ENCODE data around the gene PDE4B. TPM values are rescaled to one million over a fixed set of nuclear protein-coding genes. Genes with fewer than 3 reads are reported as not detected.
"Not testable (repeated sequence)": the region's sequence is repeated elsewhere in the genome, so short reads cannot be mapped to it uniquely, and the experiment has no call there.

The PDE4B gene
- total RNA-seq, 1 donor from 2014 or later: 0.57 TPM

- Mint-ChIP-seq H3K4me3 (ENCODE audit: unreplicated experiment) (no peak overlapping the region), H3K27ac (ENCODE audit: unreplicated experiment) (no peak overlapping the region), H3K27me3 (ENCODE audit: low read depth) (peaks cover 17% of the 10 kb centered on the region), H3K36me3 (ENCODE audit: low read depth) (no peaks in the 10 kb centered on the region), H3K9me3 (ENCODE audit: low read depth) (no peaks in the 10 kb centered on the region), H3K4me1 (ENCODE audit: low read depth) (no peaks in the 10 kb centered on the region)
- no peak for DNase-seq (ENCODE audit: low spot score)
- TF ChIP-seq CTCF (IDR thresholded peaks at IDR 0.05): no peak
Measured at GRCh38 chr1:66124670-66125069, 332.0 kb downstream of the PDE4B start.

GRCh38 chr1:66128641-66129040 is 335.9 kb downstream of the PDE4B start:
- not testable (repeated sequence) for DNase-seq (ENCODE audit: low spot score); H3K4me3 Mint-ChIP-seq (ENCODE audit: unreplicated experiment); H3K27me3 Mint-ChIP-seq (ENCODE audit: low read depth); H3K27ac Mint-ChIP-seq (ENCODE audit: unreplicated experiment); H3K4me1 Mint-ChIP-seq (ENCODE audit: low read depth); H3K36me3 Mint-ChIP-seq (ENCODE audit: low read depth); H3K9me3 Mint-ChIP-seq (ENCODE audit: low read depth)

- no peaks in the 10 kb centered on the region for H3K27me3 Mint-ChIP-seq (ENCODE audit: low read depth)
- H3K4me1 Mint-ChIP-seq (ENCODE audit: low read depth): no peaks in the 10 kb centered on the region
- H3K9me3 Mint-ChIP-seq (ENCODE audit: low read depth): no peaks in the 10 kb centered on the region
- no peak overlapping the region for H3K27ac Mint-ChIP-seq (ENCODE audit: unreplicated experiment)
- H3K36me3 Mint-ChIP-seq (ENCODE audit: low read depth): no peaks in the 10 kb centered on the region
- H3K4me3 Mint-ChIP-seq (ENCODE audit: unreplicated experiment): no peak overlapping the region
- no peak for TF ChIP-seq CTCF (IDR thresholded peaks at IDR 0.05)
- no peak for DNase-seq (ENCODE audit: low spot score)
Measured at GRCh38 chr1:66132324-66132723, 339.6 kb downstream of the PDE4B start.

- H3K36me3 Mint-ChIP-seq (ENCODE audit: low read depth): no peaks in the 10 kb centered on the region
- H3K27ac Mint-ChIP-seq (ENCODE audit: unreplicated experiment): no peak overlapping the region
- no peak overlapping the region for H3K4me3 Mint-ChIP-seq (ENCODE audit: unreplicated experiment)
- DNase-seq (ENCODE audit: low spot score): no peak
- H3K4me1 Mint-ChIP-seq (ENCODE audit: low read depth): no peaks in the 10 kb centered on the region
- no peak for TF ChIP-seq CTCF (IDR thresholded peaks at IDR 0.05)
- no peaks in the 10 kb centered on the region for H3K9me3 Mint-ChIP-seq (ENCODE audit: low read depth)
- H3K27me3 Mint-ChIP-seq (ENCODE audit: low read depth): no peaks in the 10 kb centered on the region
Measured at GRCh38 chr1:66134004-66134403, 341.3 kb downstream of the PDE4B start.

- TF ChIP-seq CTCF (IDR thresholded peaks at IDR 0.05): no peak
- Mint-ChIP-seq H3K27ac (ENCODE audit: unreplicated experiment) (no peak overlapping the region), H3K4me3 (ENCODE audit: unreplicated experiment) (no peak overlapping the region), H3K4me1 (ENCODE audit: low read depth) (no peaks in the 10 kb centered on the region), H3K36me3 (ENCODE audit: low read depth) (no peaks in the 10 kb centered on the region), H3K27me3 (ENCODE audit: low read depth) (no peaks in the 10 kb centered on the region), H3K9me3 (ENCODE audit: low read depth) (no peaks in the 10 kb centered on the region)
- DNase-seq (ENCODE audit: low spot score): no peak
Measured at GRCh38 chr1:66135161-66135560, 342.5 kb downstream of the PDE4B start.

GRCh38 chr1:66136423-66136822 is 343.7 kb downstream of the PDE4B start:
- not testable (repeated sequence) for H3K4me3 Mint-ChIP-seq (ENCODE audit: unreplicated experiment); H3K27me3 Mint-ChIP-seq (ENCODE audit: low read depth); H3K4me1 Mint-ChIP-seq (ENCODE audit: low read depth); H3K27ac Mint-ChIP-seq (ENCODE audit: unreplicated experiment); H3K36me3 Mint-ChIP-seq (ENCODE audit: low read depth); DNase-seq (ENCODE audit: low spot score); H3K9me3 Mint-ChIP-seq (ENCODE audit: low read depth)
